H1 (cell line): ENCODE data around the gene NCEH1. TPM values are rescaled to one million over a fixed set of nuclear protein-coding genes. Genes with fewer than 3 reads are reported as not detected.

Experiments used
- MAFK ChIP-seq: IDR thresholded peaks from 2 replicates; pipeline ENCODE4 v1.6.1; 2012; ENCODE audit warnings: low read depth, mild to moderate bottlenecking, improper control_type of control experiment, low read length
- RXRA ChIP-seq: IDR thresholded peaks from 2 replicates; pipeline ENCODE4 v1.6.1; 2011; ENCODE audit warnings: low read depth, mild to moderate bottlenecking, low read length, moderate library complexity; ENCODE audit not compliant: insufficient read depth
- SRF ChIP-seq: IDR thresholded peaks from 2 replicates; pipeline ENCODE4 v1.6.1; 2011; ENCODE audit warnings: mild to moderate bottlenecking, low read depth, low read length, moderate library complexity
- YY1 ChIP-seq: IDR thresholded peaks from 2 replicates; pipeline ENCODE4 v1.6.1; 2011; ENCODE audit warnings: low read depth, mild to moderate bottlenecking, low read length
- polyA plus RNA-seq, 7 experiments: library from polyadenylated mRNA; depleted of rRNA in 3 of 7; stranded (reverse) in 5 of 7; unstranded in 2 of 7; fragments of >200 nt in 5 of 7; fragments of 200-250 nt in 2 of 7; gene quantifications; 1 replicate in 5 of 7; 2 replicates in 1 of 7; 4 replicates in 1 of 7; pipeline versions ENCODE4 v1.2.1 to v1.2.3, GENCODE V29; 2011 to 2013; ENCODE audit warnings: missing spikeins in 2 of 7, mixed read lengths in 2 of 7
- total RNA-seq: library from RNA; stranded (reverse); fragmentation: NEBNext Ultra II Directional; extraction: Animal tissue kit (Norgen Biotek cat#: 25700); gene quantifications from 2 replicates; pipeline ENCODE4 v1.2.1, GENCODE V29; 2021

Gene NCEH1
- total and polyA plus RNA-seq, 2 of the 8 experiments (the other 6 are each of a cell fraction or from before 2014, with no cell fraction given): 2.2 to 6.4 TPM

- TF ChIP-seq SRF (no peak), RXRA (no peak), YY1 (no peak), MAFK (no peak)
These were observed 55.5 kb downstream of the NCEH1 start (continued) for GRCh38 chr3:172655388-172655787.
